HepG2 (cell line): ENCODE data around the gene MPP7. TPM values are rescaled to one million over a fixed set of nuclear protein-coding genes. Genes with fewer than 3 reads are reported as not detected.

Source experiments
- ATF7-NPFF ChIP-seq: sonication (generic); formaldehyde crosslinking; IDR thresholded peaks from 2 replicates; pipeline ENCODE4 v1.8.1; 2023; ENCODE audit warnings: mild to moderate bottlenecking, low read depth, missing genetic modification reagents, moderate library complexity
- ERF ChIP-seq: IDR thresholded peaks from 2 replicates; pipeline ENCODE4 v1.6.1; 2018; ENCODE audit warnings: missing biosample characterization, missing genetic modification reagents
- GTF3A ChIP-seq: sonication (generic); formaldehyde crosslinking; conservative IDR thresholded peaks from 2 replicates; pipeline ENCODE4 v1.4.0; 2020; ENCODE audit warnings: mild to moderate bottlenecking, missing genetic modification reagents
- HINFP ChIP-seq: sonication (generic); formaldehyde crosslinking; IDR thresholded peaks from 2 replicates; pipeline ENCODE4 v1.4.0; 2020; ENCODE audit warnings: low read depth, mild to moderate bottlenecking, missing genetic modification reagents
- MAZ ChIP-seq, 2 experiments: sonication (generic) in 1 of 2; formaldehyde crosslinking in 1 of 2; IDR thresholded peaks; 2 replicates each; pipeline versions ENCODE4 v1.5.0 to v1.6.1; 2012 to 2020; ENCODE audit warnings: low read depth in 2 of 2, mild to moderate bottlenecking in 2 of 2, borderline replicate concordance in 1 of 2, improper control_type of control experiment in 1 of 2, low read length in 1 of 2, missing genetic modification reagents in 1 of 2, moderate library complexity in 1 of 2
- MXD3 ChIP-seq: IDR thresholded peaks from 2 replicates; pipeline ENCODE4 v1.6.1; 2016; ENCODE audit warnings: mild to moderate bottlenecking, missing biosample characterization, missing genetic modification reagents
- MXI1 ChIP-seq: IDR thresholded peaks from 3 replicates; pipeline ENCODE4 v1.6.1; 2012; ENCODE audit warnings: low read depth, low read length, inconsistent platforms, borderline replicate concordance
- NR2F6 ChIP-seq, 2 experiments: IDR thresholded peaks; 2 replicates each; pipeline ENCODE4 v1.6.1; 2016; ENCODE audit warnings: antibody characterized with exemption in 1 of 2, mild to moderate bottlenecking in 1 of 2
- SIX4 ChIP-seq: sonication (generic); formaldehyde crosslinking; IDR thresholded peaks from 2 replicates; pipeline ENCODE4 v1.4.0; 2020; ENCODE audit warnings: missing genetic modification reagents
- TSC22D2 ChIP-seq: sonication (generic); formaldehyde crosslinking; IDR thresholded peaks from 2 replicates; pipeline ENCODE4 v1.5.1; 2020; ENCODE audit warnings: missing genetic modification reagents, mild to moderate bottlenecking, borderline replicate concordance
- ZBTB7A ChIP-seq: sonication (generic); formaldehyde crosslinking; IDR thresholded peaks from 2 replicates; pipeline ENCODE4 v1.8.0; 2022; ENCODE audit warnings: mild to moderate bottlenecking, missing genetic modification reagents
- ZFP82 ChIP-seq: sonication (generic); formaldehyde crosslinking; IDR thresholded peaks from 2 replicates; pipeline ENCODE4 v1.5.1; 2020; ENCODE audit warnings: mild to moderate bottlenecking, missing genetic modification reagents, borderline replicate concordance
- ZFP90 ChIP-seq: sonication (generic); formaldehyde crosslinking; IDR thresholded peaks from 2 replicates; pipeline ENCODE4 v1.8.0; 2022; ENCODE audit warnings: missing genetic modification reagents, mild to moderate bottlenecking, inconsistent platforms, borderline replicate concordance
- ZMYM3 ChIP-seq: sonication (generic); formaldehyde crosslinking; IDR thresholded peaks from 2 replicates; pipeline ENCODE4 v1.5.1; 2020; ENCODE audit warnings: mild to moderate bottlenecking, missing genetic modification reagents
- ZNF563 ChIP-seq: sonication (generic); formaldehyde crosslinking; IDR thresholded peaks from 2 replicates; pipeline ENCODE4 v1.8.0; 2022; ENCODE audit warnings: mild to moderate bottlenecking, moderate library complexity, missing genetic modification reagents
- ZNF609 ChIP-seq: sonication (generic); formaldehyde crosslinking; IDR thresholded peaks from 2 replicates; pipeline ENCODE4 v1.4.0; 2020; ENCODE audit warnings: mild to moderate bottlenecking, missing genetic modification reagents, borderline replicate concordance
- ZNF644 ChIP-seq: IDR thresholded peaks from 2 replicates; pipeline ENCODE4 v1.6.1; 2016; ENCODE audit warnings: low read depth
- ZSCAN25 ChIP-seq: sonication (generic); formaldehyde crosslinking; IDR thresholded peaks from 2 replicates; pipeline ENCODE4 v1.8.0; 2022; ENCODE audit warnings: mild to moderate bottlenecking, missing genetic modification reagents
- polyA plus RNA-seq, 8 experiments: library from polyadenylated mRNA; depleted of rRNA in 3 of 8; stranded (reverse) in 7 of 8; unstranded in 1 of 8; fragments of >200 nt; fragmentation: Illumina TruSeq in 4 of 8; extraction: Trizol in 4 of 8; gene quantifications; 2 replicates each; pipeline versions ENCODE4 v1.2.1 to v1.2.3, GENCODE V29; 2011 to 2016; ENCODE audit warnings: low read depth in 4 of 8, missing spikeins in 1 of 8, mixed read lengths in 1 of 8; ENCODE audit not compliant: insufficient read depth in 1 of 8
- total RNA-seq, 5 experiments: library from RNA; depleted of rRNA; stranded (reverse); fragments of >200 nt; fragmentation: Illumina TruSeq; extraction: Trizol; gene quantifications; 2 replicates each; pipeline ENCODE4 v1.2.3, GENCODE V29; 2016; ENCODE audit warnings: low read depth in 1 of 5

The MPP7 gene
- total and polyA plus RNA-seq, 2 of the 13 experiments (the other 11 are each of a cell fraction or from before 2014, with no cell fraction given), result 6.8 to 16.4 TPM

- TF ChIP-seq HINFP (CRISPR knock-in tag), result peak; percentile 66; the same call in 1 of the 2 replicates
- 0 out of 2 replicates have a peak, but pooled peaks have one; percentile 41 for TF ChIP-seq GTF3A (CRISPR knock-in tag)
- peak; percentile 100 for TF ChIP-seq MAZ (IDR thresholded peaks at IDR 0.05; ENCODE audit: borderline replicate concordance, low read depth, low read length)
- TF ChIP-seq MAZ (CRISPR knock-in tag; IDR thresholded peaks at IDR 0.05; ENCODE audit: low read depth), result peak; percentile 99
- TF ChIP-seq ZFP82 (CRISPR knock-in tag), result 0 out of 2 replicates have a peak, but pooled peaks have one; percentile 75
- TF ChIP-seq ZNF644 (CRISPR knock-in tag), result peak; percentile 38; the same call in 1 of the 2 replicates
- TF ChIP-seq ZBTB7A, result 0 out of 2 replicates have a peak, but pooled peaks have one; percentile 0
- peak; percentile 6; the same call in 1 of the 2 replicates for TF ChIP-seq SIX4 (CRISPR knock-in tag)
- no peak for TF ChIP-seq ZFP90 (CRISPR knock-in tag)
- peak; percentile 80; the same call in 1 of the 2 replicates for TF ChIP-seq MXD3 (CRISPR knock-in tag)
- TF ChIP-seq ZNF563, result peak; percentile 66; the same call in 1 of the 2 replicates
- TF ChIP-seq ATF7-NPFF (CRISPR knock-in tag), result peak; percentile 59; the same call in 1 of the 2 replicates
- peak; percentile 96 for TF ChIP-seq ZSCAN25
- 0 out of 2 replicates have a peak, but pooled peaks have one; percentile 23 for TF ChIP-seq ZMYM3 (CRISPR knock-in tag)
- TF ChIP-seq MXI1, result peak; percentile 41; the same call in 1 of the 3 replicates
- TF ChIP-seq ERF (CRISPR knock-in tag), result 0 out of 2 replicates have a peak, but pooled peaks have one; percentile 18
- TF ChIP-seq NR2F6 (IDR thresholded peaks at IDR 0.05), result no peak
- TF ChIP-seq NR2F6 (CRISPR knock-in tag; IDR thresholded peaks at IDR 0.05), result 0 out of 2 replicates have a peak, but pooled peaks have one; percentile 11
- no peak for TF ChIP-seq TSC22D2 (CRISPR knock-in tag)
- 0 out of 2 replicates have a peak, but pooled peaks have one; percentile 32 for TF ChIP-seq ZNF609 (CRISPR knock-in tag)
Observed at GRCh38 chr10:28302638-28303488, at the start of gene MPP7 (continued).
